HL-60 (cell line): Measurements from ENCODE around the gene SSH2.

Experiments used
- CTCF ChIP-seq: IDR thresholded peaks from one replicate; pipeline ENCODE4 v1.5.1; 2011; ENCODE audit warnings: low read length, control low read depth, inconsistent platforms; ENCODE audit not compliant: insufficient read depth
- POLR2AphosphoS5 ChIP-seq: IDR thresholded peaks from 2 replicates; pipeline ENCODE4 v1.6.1; 2012; ENCODE audit warnings: low read depth
- SPI1 ChIP-seq: IDR thresholded peaks from 2 replicates; pipeline ENCODE4 v1.6.1; 2012; ENCODE audit warnings: low read depth, mild to moderate bottlenecking, borderline replicate concordance
- TF ChIP-seq, protein P1 (sequence below): IDR thresholded peaks from 2 replicates; pipeline ENCODE4 v1.6.1; 2012; ENCODE audit warnings: low read depth; ENCODE audit not compliant: insufficient replicate concordance

DNA sequence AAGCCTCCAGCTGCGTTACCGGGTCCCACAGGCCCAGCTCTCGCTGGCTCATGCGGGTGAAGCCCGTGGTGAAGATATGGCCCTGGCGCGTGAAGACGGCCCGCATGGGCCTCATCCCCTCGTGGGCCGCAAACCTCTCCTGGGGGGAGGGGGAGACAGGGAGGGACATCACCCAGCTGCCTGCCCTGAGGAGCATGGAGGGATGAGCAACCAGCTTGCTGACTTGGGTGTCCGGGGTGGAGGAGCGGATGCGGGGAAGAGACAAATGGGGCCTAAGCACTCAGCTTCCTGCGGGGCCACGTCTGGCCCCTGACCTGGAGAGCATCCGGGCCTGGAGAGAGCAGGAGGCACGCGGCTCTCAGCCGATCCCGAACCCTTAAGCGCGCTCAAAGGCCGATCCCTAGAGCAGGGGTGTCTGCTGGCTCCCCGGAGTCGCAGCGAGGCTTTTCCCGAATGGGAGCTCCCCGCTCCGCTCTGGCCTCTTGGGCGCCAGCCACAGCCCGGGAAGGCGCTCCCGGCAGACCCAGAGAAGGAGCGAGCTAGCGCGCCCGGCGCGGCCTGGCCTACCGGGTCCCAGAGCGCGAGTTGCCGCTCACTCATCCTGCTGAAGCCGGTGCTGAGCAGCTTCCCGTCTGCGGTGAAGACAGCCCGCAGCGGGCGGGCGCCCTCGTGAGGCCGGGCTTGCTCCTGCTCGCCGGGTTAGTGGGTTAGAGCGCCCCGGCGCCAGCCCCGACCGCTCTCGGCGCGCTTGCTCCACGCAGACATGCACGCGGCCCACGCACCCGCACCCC is 312.4 kb downstream of the SSH2 start:
- peak; percentile 85 for TF ChIP-seq CTCF
- TF ChIP-seq POLR2AphosphoS5 = peak; percentile 57
- TF ChIP-seq, protein P1, sequence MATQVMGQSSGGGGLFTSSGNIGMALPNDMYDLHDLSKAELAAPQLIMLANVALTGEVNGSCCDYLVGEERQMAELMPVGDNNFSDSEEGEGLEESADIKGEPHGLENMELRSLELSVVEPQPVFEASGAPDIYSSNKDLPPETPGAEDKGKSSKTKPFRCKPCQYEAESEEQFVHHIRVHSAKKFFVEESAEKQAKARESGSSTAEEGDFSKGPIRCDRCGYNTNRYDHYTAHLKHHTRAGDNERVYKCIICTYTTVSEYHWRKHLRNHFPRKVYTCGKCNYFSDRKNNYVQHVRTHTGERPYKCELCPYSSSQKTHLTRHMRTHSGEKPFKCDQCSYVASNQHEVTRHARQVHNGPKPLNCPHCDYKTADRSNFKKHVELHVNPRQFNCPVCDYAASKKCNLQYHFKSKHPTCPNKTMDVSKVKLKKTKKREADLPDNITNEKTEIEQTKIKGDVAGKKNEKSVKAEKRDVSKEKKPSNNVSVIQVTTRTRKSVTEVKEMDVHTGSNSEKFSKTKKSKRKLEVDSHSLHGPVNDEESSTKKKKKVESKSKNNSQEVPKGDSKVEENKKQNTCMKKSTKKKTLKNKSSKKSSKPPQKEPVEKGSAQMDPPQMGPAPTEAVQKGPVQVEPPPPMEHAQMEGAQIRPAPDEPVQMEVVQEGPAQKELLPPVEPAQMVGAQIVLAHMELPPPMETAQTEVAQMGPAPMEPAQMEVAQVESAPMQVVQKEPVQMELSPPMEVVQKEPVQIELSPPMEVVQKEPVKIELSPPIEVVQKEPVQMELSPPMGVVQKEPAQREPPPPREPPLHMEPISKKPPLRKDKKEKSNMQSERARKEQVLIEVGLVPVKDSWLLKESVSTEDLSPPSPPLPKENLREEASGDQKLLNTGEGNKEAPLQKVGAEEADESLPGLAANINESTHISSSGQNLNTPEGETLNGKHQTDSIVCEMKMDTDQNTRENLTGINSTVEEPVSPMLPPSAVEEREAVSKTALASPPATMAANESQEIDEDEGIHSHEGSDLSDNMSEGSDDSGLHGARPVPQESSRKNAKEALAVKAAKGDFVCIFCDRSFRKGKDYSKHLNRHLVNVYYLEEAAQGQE = no peak
- peak; percentile 38; the same call in 1 of the 2 replicates for TF ChIP-seq SPI1
